Loucy (cell line): ENCODE data around the gene NIPBL.

Source experiments
- CTCF ChIP-seq: fragments of 200-600 bp; sonication (generic); conservative IDR thresholded peaks from 2 replicates; pipeline ENCODE4 v1.5.1; 2014; ENCODE audit warnings: mild to moderate bottlenecking, antibody characterized with exemption, low read length
- EZH2phosphoT487 ChIP-seq: fragments of 200-600 bp; IDR thresholded peaks from 2 replicates; pipeline ENCODE4 v1.6.1; 2018; ENCODE audit warnings: antibody characterized with exemption, mild to moderate bottlenecking, moderate library complexity, borderline replicate concordance

DNA sequence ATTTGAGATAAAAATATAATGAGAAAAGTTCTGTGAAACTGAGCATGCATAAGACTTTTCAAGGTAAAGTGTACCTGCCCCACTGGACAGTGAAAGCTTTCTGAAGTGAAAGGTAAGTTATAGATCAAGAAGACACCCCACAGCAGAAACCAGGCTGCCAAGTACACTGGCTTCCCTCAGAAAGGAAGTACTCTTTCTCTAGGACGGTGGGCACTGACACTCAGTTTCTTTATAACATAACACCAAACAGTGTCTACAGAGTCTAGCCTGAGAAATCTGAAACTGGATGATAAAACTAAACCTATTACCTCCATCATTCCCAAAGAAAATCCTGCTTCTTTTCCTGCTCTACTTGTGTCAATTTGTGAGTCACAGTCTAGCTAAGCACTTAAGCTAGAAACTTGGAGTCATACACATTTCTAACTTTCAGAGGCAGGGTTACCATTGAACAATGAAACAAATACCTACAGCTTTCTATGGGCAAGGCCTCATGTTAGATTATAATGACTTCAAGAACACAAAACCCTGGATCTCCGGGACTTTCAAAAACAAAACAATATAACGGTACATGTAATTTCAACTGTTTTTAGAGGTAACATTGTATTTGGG lies 235.9 kb downstream of the NIPBL start:
- TF ChIP-seq CTCF (no peak), EZH2phosphoT487 (no peak)
